ENCODE data around the gene PCSK1N.

PCSK1N gene

GRCh38 chrX:48839686-48840085, 4.3 kb upstream of the PCSK1N start:
- TF ChIP-seq Cebpa-rat (IDR thresholded peaks at IDR 0.05), result no peak
- Histone ChIP-seq H3K27ac (no peak overlapping the region), H3K4me3 (no peak overlapping the region), H3K4me1 (no peaks in the 10 kb centered on the region), H3K36me3 (no peaks in the 10 kb centered on the region), H4K20me1 (no peaks in the 10 kb centered on the region), H3K27me3 (peaks cover 24% of the 10 kb centered on the region), H3K4me2 (no peak overlapping the region), H3K9ac (no peak overlapping the region), H3K9me3 (no peaks in the 10 kb centered on the region)

- Histone ChIP-seq H3K9ac (no peak overlapping the region), H3K27ac (no peak overlapping the region), H4K20me1 (no peaks in the 10 kb centered on the region), H3K9me3 (peaks cover 12% of the 10 kb centered on the region; the same call in 1 of the 2 replicates), H3K27me3 (peaks cover 41% of the 10 kb centered on the region), H3K4me3 (no peak overlapping the region), H3K4me2 (no peak overlapping the region), H3K36me3 (no peaks in the 10 kb centered on the region), H3K4me1 (no peaks in the 10 kb centered on the region)
- TF ChIP-seq Cebpa-rat (IDR thresholded peaks at IDR 0.05), result no peak
Measured at GRCh38 chrX:48834383-48834709, 1.1 kb downstream of the PCSK1N start.

DNA sequence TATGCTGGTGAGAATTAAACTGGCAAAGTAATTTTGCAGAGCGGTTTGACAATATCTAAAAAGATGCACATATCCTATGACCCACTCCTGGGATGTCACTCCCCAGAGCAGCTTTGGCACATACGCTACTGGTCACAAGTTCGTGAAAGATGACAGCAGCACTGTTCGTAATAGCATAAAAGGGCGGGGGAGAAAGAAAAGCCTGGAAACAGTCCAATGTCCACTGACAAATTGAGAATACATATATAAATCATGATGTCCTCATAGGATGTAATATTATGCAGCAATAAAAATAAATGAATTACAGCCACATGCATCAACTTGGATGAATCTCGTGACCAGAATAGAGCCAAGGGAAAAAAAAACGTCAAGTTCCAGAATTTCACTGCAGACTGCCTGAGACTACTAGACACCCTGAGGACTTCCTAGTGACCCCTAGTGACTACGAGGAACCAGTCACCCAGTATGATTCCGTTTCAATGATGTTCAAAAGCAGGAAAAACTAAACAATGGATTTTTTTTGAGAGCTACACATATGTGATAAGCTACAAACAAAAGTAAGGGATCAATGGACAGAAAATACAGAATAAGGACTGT, 1.8 kb downstream of the PCSK1N start:
- Histone ChIP-seq H3K4me3 (no peak overlapping the region), H3K27me3 (peaks cover 41% of the 10 kb centered on the region), H4K20me1 (no peaks in the 10 kb centered on the region), H3K4me1 (no peaks in the 10 kb centered on the region), H3K9ac (no peak overlapping the region), H3K36me3 (no peaks in the 10 kb centered on the region), H3K27ac (no peak overlapping the region), H3K9me3 (peaks cover 12% of the 10 kb centered on the region; the same call in 1 of the 2 replicates), H3K4me2 (no peak overlapping the region)
- TF ChIP-seq Cebpa-rat (IDR thresholded peaks at IDR 0.05), result no peak

- Histone ChIP-seq H3K27me3 (peaks cover 40% of the 10 kb centered on the region), H3K36me3 (peaks cover 5% of the 10 kb centered on the region; the same call in 1 of the 2 replicates), H3K9ac (no peak overlapping the region), H3K4me3 (no peak overlapping the region), H3K27ac (no peak overlapping the region), H3K9me3 (peaks cover 25% of the 10 kb centered on the region), H3K4me1 (no peaks in the 10 kb centered on the region), H3K4me2 (no peak overlapping the region), H4K20me1 (no peaks in the 10 kb centered on the region)
- no peak for TF ChIP-seq Cebpa-rat (IDR thresholded peaks at IDR 0.05)
Measured at GRCh38 chrX:48831909-48832291, 3.5 kb downstream of the PCSK1N start.

GRCh38 chrX:48831136-48831908, 4.1 kb downstream of the PCSK1N start:
- Histone ChIP-seq H3K36me3 (peaks cover 11% of the 10 kb centered on the region; the same call in 1 of the 2 replicates), H3K27me3 (peaks cover 34% of the 10 kb centered on the region), H3K4me2 (no peak overlapping the region), H3K4me1 (no peaks in the 10 kb centered on the region), H3K9me3 (peaks cover 31% of the 10 kb centered on the region), H4K20me1 (no peaks in the 10 kb centered on the region), H3K27ac (no peak overlapping the region), H3K9ac (no peak overlapping the region), H3K4me3 (no peak overlapping the region)
- TF ChIP-seq Cebpa-rat (IDR thresholded peaks at IDR 0.05), result no peak

DNA sequence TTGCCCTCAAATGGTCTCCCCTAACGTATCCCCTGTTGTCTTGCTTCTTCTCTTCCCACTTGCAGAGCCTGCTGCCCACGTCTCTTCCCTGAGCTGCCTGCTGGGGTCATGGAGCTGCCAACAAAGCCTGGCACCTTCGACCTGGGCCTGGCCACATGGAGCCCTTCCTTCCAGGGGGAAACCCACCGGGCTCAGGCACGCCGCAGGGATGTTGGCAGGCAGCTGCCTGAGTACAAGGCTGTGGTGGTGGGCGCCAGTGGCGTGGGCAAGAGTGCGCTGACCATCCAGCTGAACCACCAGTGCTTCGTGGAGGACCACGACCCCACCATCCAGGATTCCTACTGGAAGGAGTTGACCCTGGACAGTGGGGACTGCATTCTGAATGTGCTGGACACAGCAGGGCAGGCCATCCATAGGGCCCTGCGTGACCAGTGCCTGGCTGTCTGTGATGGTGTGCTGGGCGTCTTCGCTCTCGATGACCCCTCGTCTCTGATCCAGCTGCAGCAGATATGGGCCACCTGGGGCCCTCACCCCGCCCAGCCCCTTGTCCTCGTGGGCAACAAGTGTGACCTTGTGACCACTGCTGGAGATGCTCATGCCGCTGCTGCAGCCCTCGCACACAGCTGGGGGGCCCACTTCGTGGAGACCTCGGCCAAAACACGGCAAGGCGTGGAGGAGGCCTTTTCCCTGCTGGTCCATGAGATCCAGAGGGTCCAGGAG, 6.2 kb downstream of the PCSK1N start:
- peaks cover 13% of the 10 kb centered on the region for H3K27me3 ChIP-seq
- peaks cover 30% of the 10 kb centered on the region; the same call in 1 of the 2 replicates for H3K36me3 ChIP-seq
- no peak overlapping the region for H3K4me2 ChIP-seq
- H3K9ac ChIP-seq, result no peak overlapping the region
- H3K9me3 ChIP-seq, result peaks cover 49% of the 10 kb centered on the region
- H4K20me1 ChIP-seq, result no peaks in the 10 kb centered on the region
- no peaks in the 10 kb centered on the region for H3K4me1 ChIP-seq
- no peak for TF ChIP-seq Cebpa-rat (IDR thresholded peaks at IDR 0.05)
- no peak overlapping the region for H3K4me3 ChIP-seq
- H3K27ac ChIP-seq, result no peak overlapping the region

DNA sequence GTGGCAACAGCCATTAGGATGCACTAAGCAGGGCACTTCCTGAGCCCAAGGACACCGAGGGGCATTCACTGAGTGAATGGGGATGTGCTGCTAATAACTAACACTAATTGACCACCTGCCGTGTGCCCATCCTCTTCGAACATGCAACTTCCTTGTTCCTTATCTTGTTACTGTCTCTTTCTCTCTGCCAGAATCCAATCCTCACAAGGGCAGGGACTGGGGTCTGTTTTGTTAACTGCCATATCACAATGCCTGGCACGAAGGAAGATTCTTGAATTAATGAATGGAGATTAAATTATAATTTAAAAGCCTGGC, 7.8 kb downstream of the PCSK1N start:
- no peak for TF ChIP-seq Cebpa-rat (IDR thresholded peaks at IDR 0.05)
- Histone ChIP-seq H3K4me1 (no peaks in the 10 kb centered on the region), H3K9ac (no peak overlapping the region), H4K20me1 (no peaks in the 10 kb centered on the region), H3K27me3 (peaks cover 10% of the 10 kb centered on the region; the same call in 1 of the 2 replicates), H3K27ac (no peak overlapping the region), H3K36me3 (peaks cover 46% of the 10 kb centered on the region; the same call in 1 of the 2 replicates), H3K4me3 (no peak overlapping the region), H3K4me2 (no peak overlapping the region), H3K9me3 (peaks cover 49% of the 10 kb centered on the region)

GRCh38 chrX:48826876-48827653, 8.3 kb downstream of the PCSK1N start:
- no peak overlapping the region for H3K4me2 ChIP-seq
- peaks cover 52% of the 10 kb centered on the region; the same call in 1 of the 2 replicates for H3K36me3 ChIP-seq
- H3K9me3 ChIP-seq, result peaks cover 48% of the 10 kb centered on the region
- H3K27me3 ChIP-seq, result peaks cover 15% of the 10 kb centered on the region
- no peak overlapping the region for H3K27ac ChIP-seq
- no peak overlapping the region for H3K4me3 ChIP-seq
- TF ChIP-seq Cebpa-rat (IDR thresholded peaks at IDR 0.05), result no peak
- no peaks in the 10 kb centered on the region for H3K4me1 ChIP-seq
- H4K20me1 ChIP-seq, result no peaks in the 10 kb centered on the region
- no peak overlapping the region for H3K9ac ChIP-seq

DNA sequence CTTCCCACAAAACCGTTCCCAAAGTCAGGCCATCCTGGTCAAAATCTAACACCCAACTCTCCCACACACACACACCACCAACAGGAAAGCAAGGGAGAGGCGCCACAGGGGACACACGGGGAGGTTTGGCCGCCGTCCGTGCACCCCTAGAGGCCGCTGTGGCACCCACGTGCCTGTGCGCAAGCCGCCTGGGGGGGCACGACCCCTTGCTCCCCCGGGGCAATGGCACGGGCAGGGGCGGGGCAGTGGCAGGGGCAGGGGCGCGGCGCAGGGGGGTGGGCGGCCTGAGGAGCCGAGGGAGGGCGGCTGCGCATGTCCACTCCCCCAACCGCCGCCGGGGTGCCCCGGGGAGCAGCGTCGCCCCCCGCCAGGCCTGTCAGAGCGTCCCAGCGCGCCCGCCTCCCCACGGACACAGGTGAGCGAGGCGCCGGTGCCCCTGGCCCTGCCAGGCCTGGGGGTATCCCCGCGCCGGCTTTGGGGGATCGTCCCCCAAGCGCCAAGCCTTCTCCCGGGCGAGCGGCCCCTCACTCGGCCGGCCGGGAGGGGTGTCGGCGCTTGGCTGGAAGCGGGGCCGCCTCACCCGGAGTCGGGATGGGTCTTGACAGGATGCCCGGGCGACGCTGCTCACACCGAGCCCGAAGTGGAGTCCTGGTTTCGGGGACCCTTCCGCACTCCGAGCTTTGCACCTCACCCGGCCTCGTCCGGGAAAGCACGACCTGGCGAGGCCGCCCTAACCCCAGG, 9.1 kb downstream of the PCSK1N start, which contains the start of gene ERAS:
Gene ERAS (plus strand): TSS at position 379 of the 741 bp plus-strand sequence. CDS start 2,611 bp downstream, outside the sequence.
- H3K9ac ChIP-seq, result no peak within 1 kb of the TSS
- no peaks in the 10 kb centered on the region for H4K20me1 ChIP-seq
- H3K4me3 ChIP-seq, result no peak within 1 kb of the TSS
- peaks cover 59% of the 10 kb centered on the region; the same call in 1 of the 2 replicates for H3K36me3 ChIP-seq
- peaks cover 17% of the 10 kb centered on the region for H3K27me3 ChIP-seq
- TF ChIP-seq Cebpa-rat (IDR thresholded peaks at IDR 0.05), result no peak
- no peak within 1 kb of the TSS for H3K27ac ChIP-seq
- no peak within 1 kb of the TSS for H3K4me2 ChIP-seq
- H3K9me3 ChIP-seq, result peaks cover 41% of the 10 kb centered on the region
- H3K4me1 ChIP-seq, result no peaks in the 10 kb centered on the region

Data from BLaER1 (cell line).